Gastrocnemius medialis (tissue), 4 donors: ENCODE data around the gene LHFPL6. TPM values are rescaled to one million over a fixed set of nuclear protein-coding genes. Genes with fewer than 3 reads are reported as not detected.

Experiments
- ATAC-seq, 2 donors: fragments of 150-250 bp; one replicate each; pipeline ENCODE4 v1.9.1; 2016
- DNase-seq, 2 donors: peaks; one replicate each; pipeline ENCODE4 v3.0.0-alpha.2; 2019
- H3K27ac ChIP-seq, 4 donors: fragments of 200-600 bp; sonication (generic); 1 replicate in 1 of 4; 2 replicates in 3 of 4; pipeline ENCODE4 v1.5.1; 2016 to 2018; ENCODE audit warnings: mild to moderate bottlenecking in 2 of 4, moderate library complexity in 1 of 4
- H3K27me3 ChIP-seq, 3 donors: fragments of 200-600 bp; sonication (generic) in 2 of 3; 1 replicate in 1 of 3; 2 replicates in 2 of 3; pipeline versions ENCODE4 v1.5.1 to v1.6.0; 2016 to 2019; ENCODE audit warnings: mild to moderate bottlenecking in 1 of 3, moderate library complexity in 1 of 3
- H3K36me3 ChIP-seq, 2 donors: fragments of 200-600 bp; sonication (generic) in 1 of 2; one replicate each; pipeline ENCODE4 v1.5.1; 2017 to 2018
- H3K4me1 ChIP-seq, 2 donors: fragments of 200-600 bp; sonication (generic) in 1 of 2; one replicate each; pipeline ENCODE4 v1.5.1; 2016 to 2017; ENCODE audit warnings: mild to moderate bottlenecking in 2 of 2
- H3K4me3 ChIP-seq, 4 donors: fragments of 200-600 bp; sonication (generic) in 3 of 4; 1 replicate in 1 of 4; 2 replicates in 3 of 4; pipeline ENCODE4 v1.5.1; 2016 to 2019; ENCODE audit warnings: mild to moderate bottlenecking in 2 of 4
- H3K9me3 ChIP-seq, 3 donors: fragments of 200-600 bp; sonication (generic) in 2 of 3; 1 replicate in 1 of 3; 2 replicates in 2 of 3; pipeline ENCODE4 v1.5.1; 2016 to 2019
- POLR2A ChIP-seq, 2 donors: fragments of 450-650 bp; IDR thresholded peaks; one replicate each; pipeline ENCODE4 v1.6.1; 2017; ENCODE audit warnings: antibody characterized with exemption in 2 of 2, mild to moderate bottlenecking in 2 of 2, moderate library complexity in 2 of 2
- in situ Hi-C, 4 donors: fragments of 200-750 bp; cut with MboI; loops; one replicate each; pipeline versions ENCODE4 v1.15.0 to v1.8.0; 2017; ENCODE audit warnings: low sequenced_read_pairs in 4 of 4
- intact Hi-C: fragments of 100-400 bp; cut with DNase I; formaldehyde crosslinking; loops from one replicate; pipeline ENCODE4 v1.15.1; 2023; ENCODE audit warnings: low total_unique reads
- total RNA-seq, 4 donors: library from RNA; depleted of rRNA; stranded (reverse); fragments of >200 nt; gene quantifications; one replicate each; pipeline versions ENCODE4 v1.1.0 to v1.2.3, GENCODE V29; 2016
- TF ChIP-seq, protein P1 (sequence below), 5 experiments: fragments of 450-650 bp in 3 of 5; fragments of 200-600 bp in 2 of 5; sonication (generic) in 2 of 5; IDR thresholded peaks in 4 of 5; conservative IDR thresholded peaks in 1 of 5; 1 replicate in 4 of 5; 2 replicates in 1 of 5; pipeline ENCODE4 v1.5.1; 2016 to 2019; ENCODE audit warnings: antibody characterized with exemption in 5 of 5, mild to moderate bottlenecking in 3 of 5, moderate library complexity in 3 of 5

Gene LHFPL6
- total RNA-seq, 4 donors from 2014 or later: 12.7 to 26.3 (median 16.0) TPM

DNA sequence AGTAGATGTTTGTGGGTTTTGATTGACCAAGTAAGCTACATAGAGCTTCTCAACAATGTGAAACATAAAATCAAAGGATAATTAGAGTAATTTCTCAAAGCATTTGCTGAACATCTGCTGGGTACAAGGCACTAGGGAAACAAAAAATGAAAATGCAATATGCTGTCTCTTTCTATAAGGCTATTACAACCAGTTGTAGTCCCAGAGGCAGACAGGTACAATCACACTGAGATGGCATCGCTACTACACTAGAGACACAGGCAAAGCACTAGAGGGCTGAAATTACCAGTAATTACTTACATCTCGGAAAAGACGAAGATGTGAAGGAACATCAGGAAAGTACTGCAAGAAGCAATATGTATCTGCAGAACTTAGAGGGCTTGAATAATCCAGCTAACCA lies 133.3 kb downstream of the LHFPL6 start:
- H3K27ac ChIP-seq: no peak overlapping the region
- intact Hi-C loops: no loop called here
- in situ Hi-C loops: no loop called here
- H3K4me1 ChIP-seq: no peaks in the 10 kb centered on the region
- TF ChIP-seq, protein P1, sequence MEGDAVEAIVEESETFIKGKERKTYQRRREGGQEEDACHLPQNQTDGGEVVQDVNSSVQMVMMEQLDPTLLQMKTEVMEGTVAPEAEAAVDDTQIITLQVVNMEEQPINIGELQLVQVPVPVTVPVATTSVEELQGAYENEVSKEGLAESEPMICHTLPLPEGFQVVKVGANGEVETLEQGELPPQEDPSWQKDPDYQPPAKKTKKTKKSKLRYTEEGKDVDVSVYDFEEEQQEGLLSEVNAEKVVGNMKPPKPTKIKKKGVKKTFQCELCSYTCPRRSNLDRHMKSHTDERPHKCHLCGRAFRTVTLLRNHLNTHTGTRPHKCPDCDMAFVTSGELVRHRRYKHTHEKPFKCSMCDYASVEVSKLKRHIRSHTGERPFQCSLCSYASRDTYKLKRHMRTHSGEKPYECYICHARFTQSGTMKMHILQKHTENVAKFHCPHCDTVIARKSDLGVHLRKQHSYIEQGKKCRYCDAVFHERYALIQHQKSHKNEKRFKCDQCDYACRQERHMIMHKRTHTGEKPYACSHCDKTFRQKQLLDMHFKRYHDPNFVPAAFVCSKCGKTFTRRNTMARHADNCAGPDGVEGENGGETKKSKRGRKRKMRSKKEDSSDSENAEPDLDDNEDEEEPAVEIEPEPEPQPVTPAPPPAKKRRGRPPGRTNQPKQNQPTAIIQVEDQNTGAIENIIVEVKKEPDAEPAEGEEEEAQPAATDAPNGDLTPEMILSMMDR (IDR thresholded peaks at IDR 0.05 in 4 of 5, conservative IDR thresholded peaks at IDR 0.05 in 1 of 5): no peak
- H3K9me3 ChIP-seq: no peaks in the 10 kb centered on the region
- H3K36me3 ChIP-seq: no peaks in the 10 kb centered on the region
- ATAC-seq (no peak), DNase-seq (no peak)
- H3K4me3 ChIP-seq: no peak overlapping the region
- H3K27me3 ChIP-seq: no peaks in the 10 kb centered on the region

DNA sequence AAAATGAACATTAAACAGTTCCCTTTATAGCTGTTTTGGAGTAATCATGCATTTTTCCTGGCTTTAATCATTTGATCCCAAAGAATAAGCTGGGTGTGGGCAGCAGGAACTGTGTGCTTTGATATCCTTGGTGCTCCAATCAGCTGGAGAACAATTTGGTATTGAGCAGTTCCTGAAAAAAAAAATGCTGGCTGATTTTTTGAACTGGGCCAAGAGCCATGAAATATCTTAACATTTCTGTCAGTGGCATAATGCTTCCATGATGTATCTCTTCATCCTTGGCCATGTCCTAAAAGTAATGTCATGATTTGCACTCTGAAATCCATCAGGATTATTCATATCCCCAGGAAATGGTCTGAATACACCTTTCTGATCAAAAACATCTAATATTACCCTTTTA lies 134.7 kb downstream of the LHFPL6 start:
- DNase-seq: no peak
- Histone ChIP-seq H3K4me1 (no peaks in the 10 kb centered on the region), H3K27ac (no peak overlapping the region), H3K9me3 (no peaks in the 10 kb centered on the region), H3K36me3 (no peaks in the 10 kb centered on the region), H3K4me3 (no peak overlapping the region), H3K27me3 (no peaks in the 10 kb centered on the region)
- TF ChIP-seq POLR2A (IDR thresholded peaks at IDR 0.05): no peak
- intact Hi-C loops: no loop called here
- no peak for ATAC-seq
- in situ Hi-C loops: no loop called here

DNA sequence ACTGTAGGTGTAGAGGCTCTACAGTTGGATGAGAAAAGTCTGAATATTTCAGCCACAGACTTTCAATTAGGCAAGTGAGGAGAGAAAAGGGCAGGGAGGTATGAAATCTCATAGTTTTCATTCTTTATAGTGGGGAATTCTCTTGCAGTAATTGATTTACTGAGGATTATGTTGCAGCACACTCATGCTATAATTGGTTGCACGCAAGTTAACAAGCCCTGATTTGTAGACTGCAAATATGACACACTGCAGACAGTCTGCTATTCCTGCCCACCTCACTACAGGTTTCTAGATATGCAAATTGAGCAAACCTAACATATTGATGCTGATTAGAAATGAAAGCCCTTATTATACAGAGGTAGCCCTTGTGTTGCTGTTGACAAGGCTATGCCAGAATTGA lies 139.4 kb downstream of the LHFPL6 start:
- Histone ChIP-seq H3K27ac (no peak overlapping the region), H3K9me3 (no peaks in the 10 kb centered on the region), H3K4me1 (peaks cover 0 to 6% of the 10 kb centered on the region in 2 donors), H3K4me3 (no peak overlapping the region), H3K27me3 (no peaks in the 10 kb centered on the region), H3K36me3 (no peaks in the 10 kb centered on the region)
- TF ChIP-seq, protein P1 (IDR thresholded peaks at IDR 0.05 in 4 of 5, conservative IDR thresholded peaks at IDR 0.05 in 1 of 5): no peak
- TF ChIP-seq POLR2A (IDR thresholded peaks at IDR 0.05): no peak
- intact Hi-C loops (no loop called here), in situ Hi-C loops (no loop called here)
- no peak for DNase-seq
- no peak for ATAC-seq

DNA sequence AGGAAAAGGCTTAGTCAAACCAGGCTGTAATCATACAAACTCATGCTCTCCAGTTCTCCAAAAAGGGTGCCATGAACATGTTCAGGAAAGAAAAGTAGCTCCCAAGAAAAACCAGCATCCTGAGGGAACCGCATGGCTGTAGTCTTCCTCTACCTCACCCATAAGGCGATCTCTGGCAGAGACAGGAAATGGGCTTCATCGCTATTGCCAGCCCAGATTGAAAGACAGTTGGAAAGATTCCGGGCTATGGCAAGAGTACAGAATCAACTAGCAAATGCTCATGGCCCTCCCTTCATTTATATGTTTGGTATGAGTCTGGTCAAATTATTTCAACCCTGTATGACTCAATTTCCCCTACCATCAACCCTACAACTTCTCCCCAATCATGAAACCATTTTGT lies 140.1 kb downstream of the LHFPL6 start:
- peaks cover 0 to 6% of the 10 kb centered on the region in 2 donors for H3K4me1 ChIP-seq
- DNase-seq: no peak
- intact Hi-C loops: no loop called here
- no peaks in the 10 kb centered on the region for H3K27me3 ChIP-seq
- no peak for TF ChIP-seq POLR2A (IDR thresholded peaks at IDR 0.05)
- TF ChIP-seq, protein P1 (IDR thresholded peaks at IDR 0.05 in 4 of 5, conservative IDR thresholded peaks at IDR 0.05 in 1 of 5): no peak
- H3K4me3 ChIP-seq: no peak overlapping the region
- no peak for ATAC-seq
- no peaks in the 10 kb centered on the region for H3K9me3 ChIP-seq
- in situ Hi-C loops: no loop called here
- no peaks in the 10 kb centered on the region for H3K36me3 ChIP-seq
- no peak overlapping the region for H3K27ac ChIP-seq

DNA sequence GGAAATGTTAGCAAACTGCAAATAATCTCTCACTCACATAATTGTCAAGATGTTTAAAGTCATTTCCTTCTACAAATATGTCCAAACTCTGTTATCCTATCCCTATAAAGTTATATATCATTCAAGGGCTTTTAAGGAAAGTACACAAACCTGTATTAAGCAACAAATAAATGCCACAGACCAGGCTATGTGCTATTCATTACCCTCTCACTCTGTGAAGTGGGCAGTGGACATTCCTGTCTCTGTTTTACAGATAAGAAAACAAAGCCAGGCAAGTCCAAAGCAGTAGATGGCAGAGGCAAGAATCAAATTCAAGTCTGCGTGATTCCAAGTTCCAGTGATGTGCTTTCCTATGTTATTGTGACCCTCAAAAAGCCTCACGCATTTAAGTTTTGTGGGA lies 140.6 kb downstream of the LHFPL6 start:
- in situ Hi-C loops: no loop called here
- H3K9me3 ChIP-seq: no peaks in the 10 kb centered on the region
- intact Hi-C loops: no loop called here
- no peak for DNase-seq
- H3K36me3 ChIP-seq: no peaks in the 10 kb centered on the region
- no peak overlapping the region for H3K27ac ChIP-seq
- no peak for ATAC-seq
- TF ChIP-seq, protein P1 (IDR thresholded peaks at IDR 0.05 in 4 of 5, conservative IDR thresholded peaks at IDR 0.05 in 1 of 5): no peak
- H3K4me1 ChIP-seq: peaks cover 0 to 6% of the 10 kb centered on the region in 2 donors
- no peaks in the 10 kb centered on the region for H3K27me3 ChIP-seq
- H3K4me3 ChIP-seq: no peak overlapping the region
